ENCODE data around the gene ANKRD2.
"Not testable (repeated sequence)": the region's sequence is repeated elsewhere in the genome, so short reads cannot be mapped to it uniquely, and the experiment has no call there.

Gene ANKRD2, protein sequence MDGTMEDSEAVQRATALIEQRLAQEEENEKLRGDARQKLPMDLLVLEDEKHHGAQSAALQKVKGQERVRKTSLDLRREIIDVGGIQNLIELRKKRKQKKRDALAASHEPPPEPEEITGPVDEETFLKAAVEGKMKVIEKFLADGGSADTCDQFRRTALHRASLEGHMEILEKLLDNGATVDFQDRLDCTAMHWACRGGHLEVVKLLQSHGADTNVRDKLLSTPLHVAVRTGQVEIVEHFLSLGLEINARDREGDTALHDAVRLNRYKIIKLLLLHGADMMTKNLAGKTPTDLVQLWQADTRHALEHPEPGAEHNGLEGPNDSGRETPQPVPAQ

DNA sequence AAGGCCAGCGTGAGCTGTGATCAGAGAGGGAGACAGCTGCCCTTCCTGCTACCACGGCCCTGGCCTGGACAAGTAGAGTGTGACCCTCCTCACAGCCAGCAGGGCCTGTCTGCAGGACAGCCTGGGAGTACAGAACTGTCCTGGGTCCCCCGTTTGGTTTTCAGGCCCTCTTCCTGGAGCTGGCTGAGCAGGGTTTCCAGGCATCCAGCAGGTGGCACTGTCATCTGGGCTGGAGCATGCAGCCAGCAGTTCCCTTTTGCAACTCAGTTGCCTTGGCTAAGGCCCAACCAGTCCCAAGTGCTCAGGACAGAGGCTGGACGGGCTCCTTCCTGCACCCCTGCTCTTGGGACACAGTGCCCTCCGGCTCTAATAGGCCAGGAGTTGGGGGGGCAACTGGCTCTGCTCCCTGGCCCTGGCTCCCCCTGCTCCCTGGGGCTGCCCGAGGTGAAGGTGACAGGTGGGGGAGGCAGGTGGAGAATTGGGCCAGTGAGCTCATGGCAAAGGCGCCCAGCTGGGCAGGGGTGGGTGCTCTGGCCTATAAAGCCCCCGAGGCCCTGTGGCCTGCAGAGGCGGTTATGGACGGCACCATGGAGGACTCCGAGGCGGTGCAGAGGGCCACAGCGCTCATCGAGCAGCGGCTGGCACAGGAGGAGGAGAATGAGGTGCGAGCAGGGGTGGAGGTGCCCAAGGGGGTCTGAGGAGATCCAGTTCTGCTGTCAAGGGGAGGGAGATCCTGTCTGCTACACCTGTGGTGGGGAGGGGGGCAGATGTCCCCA lies at the start of gene ANKRD2:
ANKRD2 (plus strand) TSS at position 566 of the 776 bp plus-strand sequence; CDS start at position 576, 10 bp downstream.
- DNase-seq (ENCODE audit: insufficient read length, low spot score) (peak; percentile 69), FAIRE-seq (no peak)
- TF ChIP-seq POLR2A (IDR thresholded peaks at IDR 0.05; ENCODE audit: low read depth, low read length), result no peak

DNA sequence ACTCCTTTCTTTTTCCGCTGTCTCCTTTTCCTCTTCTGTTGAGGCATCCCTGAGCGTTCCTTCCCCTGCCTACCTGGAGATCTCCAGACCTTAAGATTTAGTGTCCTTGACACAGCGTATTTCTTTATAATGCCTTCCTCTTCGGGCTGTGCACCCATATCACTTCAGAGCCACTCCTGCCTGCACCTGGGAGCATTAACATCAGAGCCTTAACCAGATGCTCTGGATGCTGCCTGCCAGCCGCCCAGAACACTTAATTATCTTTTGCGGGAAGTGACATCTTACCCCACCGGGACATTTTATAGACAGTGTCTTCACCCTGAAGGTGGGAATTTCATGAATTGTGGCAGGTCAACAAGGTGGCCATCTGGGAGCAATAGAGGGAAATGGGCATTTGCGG lies 49.6 kb upstream of the ANKRD2 start:
- DNase-seq (ENCODE audit: insufficient read length, low spot score) (no peak), FAIRE-seq (no peak)
- no peak for TF ChIP-seq POLR2A (IDR thresholded peaks at IDR 0.05; ENCODE audit: low read depth, low read length)

DNA sequence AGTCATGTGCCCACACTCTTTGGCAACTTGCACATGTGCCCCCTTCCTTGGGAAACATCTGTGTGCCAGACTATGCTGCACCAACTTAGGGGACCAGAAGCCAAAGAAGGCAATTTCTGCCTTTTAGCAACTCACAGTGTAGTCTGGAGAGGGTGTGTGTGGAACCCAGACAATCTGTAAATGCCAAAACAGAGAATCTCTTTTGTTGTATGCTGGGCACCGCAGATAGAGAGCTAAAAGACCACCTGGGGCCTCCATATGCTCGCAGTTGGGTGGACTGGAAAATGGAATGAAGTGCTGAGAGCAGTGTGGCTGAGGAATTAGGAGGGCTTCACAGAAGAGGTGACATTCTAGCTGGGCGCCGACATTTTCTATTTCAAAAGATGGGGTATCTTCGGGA lies 47.5 kb upstream of the ANKRD2 start:
- no peak for FAIRE-seq
- DNase-seq (ENCODE audit: insufficient read length, low spot score), result no peak
- no peak for TF ChIP-seq POLR2A (IDR thresholded peaks at IDR 0.05; ENCODE audit: low read depth, low read length)

DNA sequence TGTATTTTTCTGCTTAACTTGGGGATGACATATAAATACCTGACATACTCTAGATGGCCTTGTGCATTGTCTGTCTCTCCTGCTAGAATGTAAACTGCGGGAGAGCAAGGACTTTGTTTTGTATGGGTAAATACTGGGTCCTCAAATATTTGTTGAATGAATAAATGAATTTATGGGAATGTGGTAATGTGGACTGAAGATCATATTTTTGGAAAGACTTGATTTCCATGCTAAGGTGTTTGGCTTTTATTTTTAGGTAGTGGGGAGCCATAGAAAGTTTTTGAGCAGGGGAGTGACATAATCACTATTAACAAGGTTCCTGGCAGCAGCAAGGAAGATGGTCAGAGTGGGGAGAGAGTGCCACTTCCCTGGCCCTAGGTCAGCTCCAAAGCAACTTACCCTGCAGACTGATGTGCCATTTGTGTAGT lies 46.9 kb upstream of the ANKRD2 start:
- FAIRE-seq, result no peak
- DNase-seq (ENCODE audit: insufficient read length, low spot score), result no peak
- TF ChIP-seq POLR2A (IDR thresholded peaks at IDR 0.05; ENCODE audit: low read depth, low read length), result no peak

DNA sequence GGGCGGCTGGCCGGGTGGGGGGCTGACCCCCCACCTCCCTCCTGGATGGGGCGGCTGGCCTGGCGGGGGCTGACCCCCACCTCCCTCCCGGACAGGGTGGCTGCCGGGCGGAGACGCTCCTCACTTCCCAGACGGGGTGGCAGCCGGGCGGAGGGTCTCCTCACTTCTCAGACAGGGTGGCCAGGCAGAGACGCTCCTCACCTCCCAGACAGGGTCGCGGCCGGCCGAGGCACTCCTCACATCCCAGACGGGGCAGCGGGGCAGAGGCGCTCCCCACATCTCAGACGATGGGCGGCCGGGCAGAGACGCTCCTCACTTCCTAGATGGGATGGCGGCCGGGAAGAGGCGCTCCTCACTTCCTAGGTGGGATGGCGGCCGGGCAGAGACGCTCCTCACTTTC lies 43.7 kb upstream of the ANKRD2 start:
- not testable (repeated sequence) for FAIRE-seq; DNase-seq (ENCODE audit: insufficient read length, low spot score)

DNA sequence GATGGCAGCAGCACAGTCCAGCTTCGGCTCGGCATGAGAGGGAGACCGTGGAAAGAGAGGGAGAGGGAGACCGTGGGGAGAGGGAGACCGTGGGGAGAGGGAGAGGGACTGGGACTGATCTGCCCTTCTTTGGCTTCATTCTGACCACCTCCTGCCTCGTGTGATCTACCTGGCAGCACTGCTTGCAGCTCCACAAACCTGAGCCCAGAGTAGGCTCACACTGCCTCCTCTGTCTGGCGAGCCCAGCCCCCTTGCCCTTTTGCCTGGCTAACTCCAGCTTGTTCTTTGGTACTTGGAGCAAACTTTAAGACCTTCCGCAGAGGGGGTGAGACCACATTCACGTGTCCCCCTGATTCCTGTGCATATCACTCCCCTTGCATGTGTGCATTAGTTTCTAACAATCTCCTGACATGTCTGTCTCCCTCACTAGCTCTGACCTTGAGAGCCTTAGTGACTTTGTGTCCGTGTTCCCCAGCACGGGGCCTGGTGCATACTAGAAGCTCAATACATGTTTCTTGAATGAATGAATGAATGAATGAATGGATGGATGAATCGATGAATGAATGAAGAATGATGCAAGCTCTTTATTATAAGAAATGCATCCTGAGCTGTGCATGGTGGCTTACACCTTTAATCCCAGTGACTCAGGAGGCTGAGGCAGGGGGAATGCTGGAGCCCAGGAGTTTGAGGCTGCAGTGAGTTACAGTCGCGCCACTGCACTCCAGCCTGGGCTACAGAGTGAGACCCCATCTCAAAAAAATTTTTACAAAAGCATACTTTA lies 42.7 kb upstream of the ANKRD2 start:
- DNase-seq (ENCODE audit: insufficient read length, low spot score) (no peak), FAIRE-seq (no peak)
- TF ChIP-seq POLR2A (IDR thresholded peaks at IDR 0.05; ENCODE audit: low read depth, low read length), result no peak

DNA sequence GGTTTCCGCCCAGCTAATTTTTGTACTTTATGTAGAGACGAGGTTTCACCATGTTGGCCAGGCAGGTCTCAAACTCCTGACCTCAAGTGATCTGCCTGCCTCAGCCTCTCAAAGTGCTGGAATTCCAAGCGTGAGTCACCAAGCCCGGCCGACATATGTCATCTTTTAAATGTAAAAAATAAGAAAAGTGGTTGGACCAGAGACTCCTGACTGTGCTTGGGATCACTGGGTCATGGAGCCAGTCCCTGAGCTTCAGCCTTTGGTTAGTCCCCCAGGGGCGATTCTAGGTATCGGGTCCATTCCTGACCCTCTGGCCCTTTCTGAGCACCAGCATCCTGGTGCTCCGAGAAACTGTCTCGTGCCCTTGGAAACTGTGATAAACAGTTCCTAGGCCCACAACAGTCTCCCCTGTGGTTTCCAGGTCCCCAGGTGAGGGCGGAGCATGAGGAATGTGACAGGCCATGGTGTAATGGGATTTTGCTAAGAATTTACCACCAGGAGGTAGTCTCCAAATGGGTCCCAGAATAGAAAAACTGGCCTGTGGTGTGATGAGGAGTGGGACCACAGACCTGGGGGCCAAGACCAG lies 41.1 kb upstream of the ANKRD2 start:
- DNase-seq (ENCODE audit: insufficient read length, low spot score) (peak; percentile 67), FAIRE-seq (no peak)
- TF ChIP-seq POLR2A (IDR thresholded peaks at IDR 0.05; ENCODE audit: low read depth, low read length), result no peak

DNA sequence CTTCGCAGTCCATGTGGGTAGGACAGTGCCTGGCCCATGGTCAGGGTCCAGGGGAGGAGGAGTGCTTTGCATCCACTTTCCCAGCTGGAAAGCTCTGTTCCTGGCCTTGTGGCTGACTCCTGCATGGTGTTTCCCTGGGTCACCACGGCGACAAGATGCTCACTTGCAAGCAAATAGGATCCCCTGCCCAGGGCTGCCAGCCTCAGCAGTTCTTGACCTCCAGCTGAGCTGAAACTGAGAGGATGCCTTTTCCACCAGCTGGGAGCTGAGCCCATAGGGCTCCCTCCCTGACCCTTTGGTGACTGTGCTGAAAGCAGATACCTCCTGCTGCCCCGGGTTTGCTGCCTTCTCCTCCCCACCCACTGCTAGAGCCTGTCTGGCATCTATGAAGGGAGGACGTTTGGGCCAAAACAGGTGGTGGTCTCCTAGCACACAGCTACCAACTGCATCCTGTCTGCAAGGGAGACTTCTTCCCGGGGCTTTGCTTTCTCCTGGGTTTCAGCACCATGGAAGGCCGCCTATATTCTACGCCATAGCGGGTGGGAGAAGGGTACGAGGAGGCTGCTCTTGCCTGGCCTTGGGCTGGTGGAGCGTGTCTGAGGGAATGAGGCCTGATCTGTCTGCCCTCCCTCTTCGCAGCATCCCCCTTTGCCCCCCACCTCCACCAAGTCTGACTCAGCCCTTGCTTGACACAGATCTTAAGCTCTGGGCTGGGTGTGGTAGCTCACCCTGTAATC lies 39.5 kb upstream of the ANKRD2 start:
- peak; percentile 60 for FAIRE-seq
- peak; percentile 97 for DNase-seq (ENCODE audit: insufficient read length, low spot score)
- TF ChIP-seq POLR2A (IDR thresholded peaks at IDR 0.05; ENCODE audit: low read depth, low read length), result no peak

DNA sequence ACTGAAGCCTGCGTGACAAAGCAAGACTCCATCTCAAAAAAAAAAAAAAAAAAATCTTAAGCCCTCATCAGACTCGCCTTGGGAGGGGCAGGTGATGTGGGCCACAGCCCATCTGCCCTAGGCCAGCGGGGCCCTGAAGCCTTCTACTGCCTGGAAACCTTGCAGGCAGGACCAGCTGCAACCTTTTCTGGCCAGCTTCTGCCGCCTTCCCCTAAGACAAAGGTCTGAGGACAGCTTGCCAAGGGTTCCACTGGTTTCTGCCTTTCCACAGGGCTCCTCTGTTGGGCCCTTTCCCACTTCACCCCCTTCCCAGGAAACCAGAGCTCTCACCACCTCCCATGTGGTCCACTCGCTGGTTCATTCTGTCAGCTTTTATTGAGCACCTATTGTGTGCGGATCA lies 38.7 kb upstream of the ANKRD2 start:
- DNase-seq (ENCODE audit: insufficient read length, low spot score) (no peak), FAIRE-seq (no peak)
- TF ChIP-seq POLR2A (IDR thresholded peaks at IDR 0.05; ENCODE audit: low read depth, low read length), result no peak

DNA sequence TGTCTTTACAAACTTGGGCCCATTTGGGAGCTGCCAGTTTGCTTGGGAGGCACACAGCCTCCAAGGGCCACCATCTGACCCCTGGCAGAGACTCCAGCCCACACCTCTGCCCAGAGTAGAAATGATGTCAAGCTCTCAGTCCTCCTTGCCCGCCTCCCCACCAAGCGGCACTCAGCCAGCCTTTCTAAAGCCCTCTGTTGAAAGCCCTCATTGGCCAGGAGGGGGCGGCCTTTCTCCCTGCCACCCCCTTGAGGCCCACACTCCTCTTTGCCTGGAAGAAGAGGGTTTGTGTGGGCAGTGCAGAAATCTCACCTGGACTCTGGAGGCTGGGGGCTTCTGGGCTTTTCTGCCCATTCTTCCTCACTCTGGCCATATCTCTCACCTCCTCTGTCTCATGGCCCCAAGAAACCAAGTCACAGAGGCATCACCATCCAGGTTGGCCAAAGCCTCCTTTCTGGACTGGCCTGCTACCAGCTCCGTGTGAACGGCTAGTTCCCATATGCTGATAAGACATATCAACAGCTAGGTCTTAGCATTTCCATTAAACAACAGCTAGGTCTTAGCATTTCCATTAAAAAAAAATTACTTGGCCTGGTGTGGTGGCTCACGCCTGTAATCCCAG lies 37.7 kb upstream of the ANKRD2 start:
- FAIRE-seq (no peak), DNase-seq (ENCODE audit: insufficient read length, low spot score) (no peak)
- no peak for TF ChIP-seq POLR2A (IDR thresholded peaks at IDR 0.05; ENCODE audit: low read depth, low read length)

DNA sequence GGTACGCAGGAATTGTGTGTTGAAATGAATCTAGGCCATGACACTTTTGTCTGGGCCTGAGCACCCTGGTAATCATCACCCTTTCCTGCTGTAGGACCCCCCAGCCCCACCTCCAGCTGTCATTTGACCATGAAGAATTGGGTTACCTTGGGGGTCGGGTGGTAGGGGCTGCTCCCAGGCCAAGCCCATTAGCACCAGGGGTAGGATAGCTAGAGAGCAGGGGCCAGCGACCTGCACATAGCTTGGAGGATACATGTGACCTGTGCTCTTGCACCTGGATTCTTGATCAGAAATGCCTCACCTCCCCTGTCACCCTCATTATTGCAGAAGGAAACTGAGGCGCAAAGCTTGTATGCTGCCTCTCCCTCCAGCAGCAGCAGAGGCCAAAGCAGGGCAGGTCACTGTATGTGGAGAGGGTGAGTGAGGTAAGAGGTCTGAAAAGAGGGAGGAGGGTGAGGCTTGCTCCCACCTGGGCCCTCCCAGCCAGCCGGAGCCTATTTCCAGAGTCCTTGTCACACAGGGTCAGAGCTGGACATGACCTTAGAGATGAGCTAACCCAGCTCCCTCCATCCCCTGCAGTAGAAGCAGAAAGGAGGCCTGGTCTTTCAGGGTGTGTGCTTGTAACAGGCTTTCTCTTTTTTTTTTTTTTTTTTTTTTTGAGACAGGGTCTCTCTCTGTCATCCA lies 35.3 kb upstream of the ANKRD2 start:
- DNase-seq (ENCODE audit: insufficient read length, low spot score) (no peak), FAIRE-seq (no peak)
- TF ChIP-seq POLR2A (IDR thresholded peaks at IDR 0.05; ENCODE audit: low read depth, low read length), result no peak

DNA sequence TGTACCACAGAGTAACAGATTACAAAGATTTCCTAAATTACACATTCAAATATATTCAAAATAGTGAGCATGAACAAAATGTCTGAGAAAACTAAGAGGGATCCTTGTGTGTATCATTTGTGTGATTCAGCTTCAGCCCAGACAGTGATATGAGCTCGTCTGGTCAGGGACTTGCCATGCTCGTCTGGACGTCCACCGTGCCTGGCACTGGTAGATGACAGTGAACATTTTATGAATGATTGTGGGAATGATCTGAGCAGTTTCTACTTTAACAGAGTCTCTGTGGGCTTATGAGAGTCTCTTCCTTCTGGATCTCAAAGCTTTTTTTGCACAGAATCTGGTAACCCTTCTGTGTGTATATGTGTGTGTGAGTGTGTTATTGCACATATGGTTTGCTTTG lies 34.2 kb upstream of the ANKRD2 start:
- no peak for FAIRE-seq
- TF ChIP-seq POLR2A (IDR thresholded peaks at IDR 0.05; ENCODE audit: low read depth, low read length), result no peak
- no peak for DNase-seq (ENCODE audit: insufficient read length, low spot score)

Data from H54 (cell line).